Tibial artery (tissue), 4 donors: ENCODE measurements around the gene CDH4.

Source experiments
- DNase-seq, 2 donors: peaks; one replicate each; pipeline ENCODE4 v3.0.0-alpha.2; 2019
- H3K27ac ChIP-seq, 2 donors: fragments of 200-600 bp; sonication (generic) in 1 of 2; 1 replicate in 1 of 2; 2 replicates in 1 of 2; pipeline ENCODE4 v1.5.1; 2018 to 2019; ENCODE audit warnings: mild to moderate bottlenecking in 1 of 2
- H3K27me3 ChIP-seq, 2 donors: fragments of 200-600 bp; sonication (generic) in 1 of 2; one replicate each; pipeline versions ENCODE4 v1.5.1 to v1.6.0; 2016 to 2019
- H3K36me3 ChIP-seq, 3 donors: fragments of 200-600 bp; sonication (generic) in 2 of 3; one replicate each; pipeline ENCODE4 v1.5.1; 2016 to 2019; ENCODE audit warnings: mild to moderate bottlenecking in 2 of 3
- H3K4me1 ChIP-seq, 4 donors: fragments of 200-600 bp; sonication (generic) in 2 of 4; 1 replicate in 3 of 4; 2 replicates in 1 of 4; pipeline ENCODE4 v1.5.1; 2016 to 2019
- H3K4me3 ChIP-seq, 2 donors: fragments of 200-600 bp; sonication (generic) in 1 of 2; 1 replicate in 1 of 2; 2 replicates in 1 of 2; pipeline ENCODE4 v1.5.1; 2018 to 2019; ENCODE audit warnings: mild to moderate bottlenecking in 2 of 2
- H3K9me3 ChIP-seq, 3 donors: fragments of 200-600 bp; sonication (generic) in 1 of 3; one replicate each; pipeline ENCODE4 v1.5.1; 2016 to 2019
- CTCF ChIP-seq, 2 experiments: fragments of 200-600 bp in 1 of 2; fragments of 450-650 bp in 1 of 2; IDR thresholded peaks; one replicate each; pipeline ENCODE4 v1.5.1; 2017 to 2019; ENCODE audit warnings: antibody characterized with exemption in 2 of 2, mild to moderate bottlenecking in 1 of 2, moderate library complexity in 1 of 2
- intact Hi-C: fragments of 100-400 bp; cut with DNase I; formaldehyde crosslinking; loops from one replicate; pipeline ENCODE4 v1.15.0; 2023; ENCODE audit warnings: low total_unique reads

The CDH4 gene

GRCh38 chr20:61328911-61329558 is 77.0 kb downstream of the CDH4 start:
- no peaks in the 10 kb centered on the region for H3K9me3 ChIP-seq
- no peak for TF ChIP-seq CTCF (IDR thresholded peaks at IDR 0.05)
- no peaks in the 10 kb centered on the region for H3K4me1 ChIP-seq
- no peak overlapping the region for H3K4me3 ChIP-seq
- no peak overlapping the region for H3K27ac ChIP-seq
- no peak for DNase-seq
- no peaks in the 10 kb centered on the region for H3K36me3 ChIP-seq
- peaks cover 0 to 9% of the 10 kb centered on the region in 2 donors for H3K27me3 ChIP-seq
- intact Hi-C loops = no loop called here

GRCh38 chr20:61330441-61330840 is 78.4 kb downstream of the CDH4 start:
- Histone ChIP-seq H3K27ac (no peak overlapping the region), H3K9me3 (no peaks in the 10 kb centered on the region), H3K36me3 (no peaks in the 10 kb centered on the region), H3K4me3 (no peak overlapping the region), H3K4me1 (no peaks in the 10 kb centered on the region), H3K27me3 (peaks cover 0 to 13% of the 10 kb centered on the region in 2 donors)
- DNase-seq = no peak
- TF ChIP-seq CTCF (IDR thresholded peaks at IDR 0.05) = no peak
- intact Hi-C loops = no loop called here

DNA sequence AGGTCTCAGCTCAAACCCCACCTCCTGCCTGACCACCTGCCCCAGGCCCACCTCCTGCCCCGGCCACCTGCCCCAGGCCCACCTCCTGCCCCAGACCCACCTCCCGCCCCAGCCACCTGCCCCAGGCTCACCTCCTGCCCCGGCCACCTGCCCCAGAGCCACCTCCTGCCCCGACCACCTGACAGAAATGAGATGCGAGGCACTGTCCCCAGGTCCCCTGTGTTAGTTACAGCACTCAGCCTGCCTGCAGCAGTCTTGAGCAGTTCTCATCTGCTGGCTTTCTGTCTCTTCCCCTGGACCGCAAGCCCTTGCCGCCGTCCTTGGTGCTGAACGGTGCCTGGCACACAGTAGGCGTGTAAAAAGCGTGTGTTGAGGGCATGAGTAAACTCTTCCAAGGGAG is 79.5 kb downstream of the CDH4 start:
- H3K4me3 ChIP-seq = no peak overlapping the region
- no peaks in the 10 kb centered on the region for H3K36me3 ChIP-seq
- H3K4me1 ChIP-seq = no peaks in the 10 kb centered on the region
- no peaks in the 10 kb centered on the region for H3K9me3 ChIP-seq
- intact Hi-C loops = no loop called here
- no peak for DNase-seq
- TF ChIP-seq CTCF (IDR thresholded peaks at IDR 0.05) = no peak
- H3K27ac ChIP-seq = no peak overlapping the region
- peaks cover 0 to 13% of the 10 kb centered on the region in 2 donors for H3K27me3 ChIP-seq

GRCh38 chr20:61332016-61332975 is 80.2 kb downstream of the CDH4 start:
- Histone ChIP-seq H3K36me3 (no peaks in the 10 kb centered on the region), H3K9me3 (no peaks in the 10 kb centered on the region), H3K27ac (no peak overlapping the region), H3K27me3 (peaks cover 0 to 13% of the 10 kb centered on the region in 2 donors), H3K4me3 (no peak overlapping the region), H3K4me1 (no peaks in the 10 kb centered on the region)
- no peak for TF ChIP-seq CTCF (IDR thresholded peaks at IDR 0.05)
- no peak for DNase-seq
- intact Hi-C loops = no loop called here

GRCh38 chr20:61333484-61334108 is 81.5 kb downstream of the CDH4 start:
- intact Hi-C loops = no loop called here
- H3K36me3 ChIP-seq = no peaks in the 10 kb centered on the region
- peaks cover 0 to 13% of the 10 kb centered on the region in 2 donors for H3K27me3 ChIP-seq
- no peak for DNase-seq
- no peaks in the 10 kb centered on the region for H3K9me3 ChIP-seq
- no peak overlapping the region for H3K27ac ChIP-seq
- H3K4me3 ChIP-seq = no peak overlapping the region
- H3K4me1 ChIP-seq = no peaks in the 10 kb centered on the region
- no peak for TF ChIP-seq CTCF (IDR thresholded peaks at IDR 0.05)
